GM18520 (cell line): ENCODE results near the gene MXRA8.
"Not testable (repeated sequence)": the region's sequence is repeated elsewhere in the genome, so short reads cannot be mapped to it uniquely, and the experiment has no call there.

Experiments
- ATAC-seq: cut with Tn5 transposase; IDR thresholded peaks from one replicate; pipeline ENCODE4 v1.9.1; 2021; ENCODE audit not compliant: unreplicated experiment

MXRA8 gene, protein sequence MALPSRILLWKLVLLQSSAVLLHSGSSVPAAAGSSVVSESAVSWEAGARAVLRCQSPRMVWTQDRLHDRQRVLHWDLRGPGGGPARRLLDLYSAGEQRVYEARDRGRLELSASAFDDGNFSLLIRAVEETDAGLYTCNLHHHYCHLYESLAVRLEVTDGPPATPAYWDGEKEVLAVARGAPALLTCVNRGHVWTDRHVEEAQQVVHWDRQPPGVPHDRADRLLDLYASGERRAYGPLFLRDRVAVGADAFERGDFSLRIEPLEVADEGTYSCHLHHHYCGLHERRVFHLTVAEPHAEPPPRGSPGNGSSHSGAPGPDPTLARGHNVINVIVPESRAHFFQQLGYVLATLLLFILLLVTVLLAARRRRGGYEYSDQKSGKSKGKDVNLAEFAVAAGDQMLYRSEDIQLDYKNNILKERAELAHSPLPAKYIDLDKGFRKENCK

GRCh38 chr1:1358433-1359271 is at the start of gene MXRA8:
TSS of gene MXRA8 (minus strand) at chr1:1358555. CDS start at chr1:1358504, 51 bp downstream.
- no peak for ATAC-seq

DNA sequence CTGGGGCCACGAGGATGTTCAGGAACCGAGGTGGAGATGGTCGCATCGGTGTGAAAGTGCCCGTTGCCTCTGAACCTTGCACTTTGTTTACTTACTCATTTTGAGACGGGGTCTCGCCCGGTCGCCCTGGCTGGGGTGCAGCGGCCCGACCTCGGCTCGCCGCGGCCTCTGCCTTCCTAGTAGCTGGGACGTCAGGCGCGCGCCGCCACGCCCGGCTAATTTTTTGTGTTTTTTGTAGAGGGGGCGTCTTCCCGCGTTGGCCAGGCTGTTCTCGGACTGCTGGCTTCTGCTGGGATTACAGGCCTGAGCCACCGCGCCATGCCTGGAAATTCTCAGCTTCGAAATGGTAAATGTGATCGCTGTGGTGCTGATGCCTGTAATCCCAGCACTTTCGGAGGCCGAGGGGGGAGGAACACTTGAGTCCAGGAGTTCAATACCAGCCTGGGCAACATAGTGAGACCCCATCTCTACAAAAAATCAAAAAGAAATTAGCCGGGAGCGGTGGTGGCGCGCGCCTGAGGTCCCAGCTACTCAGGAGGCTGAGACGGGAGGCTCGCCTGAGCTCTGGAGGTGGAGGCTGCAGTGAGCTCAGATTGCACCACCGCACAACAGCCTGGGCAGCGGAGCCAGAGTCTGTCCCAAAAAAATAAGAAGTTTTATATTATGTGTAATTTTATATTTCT is 49.4 kb upstream of the MXRA8 start:
- no peak for ATAC-seq

DNA sequence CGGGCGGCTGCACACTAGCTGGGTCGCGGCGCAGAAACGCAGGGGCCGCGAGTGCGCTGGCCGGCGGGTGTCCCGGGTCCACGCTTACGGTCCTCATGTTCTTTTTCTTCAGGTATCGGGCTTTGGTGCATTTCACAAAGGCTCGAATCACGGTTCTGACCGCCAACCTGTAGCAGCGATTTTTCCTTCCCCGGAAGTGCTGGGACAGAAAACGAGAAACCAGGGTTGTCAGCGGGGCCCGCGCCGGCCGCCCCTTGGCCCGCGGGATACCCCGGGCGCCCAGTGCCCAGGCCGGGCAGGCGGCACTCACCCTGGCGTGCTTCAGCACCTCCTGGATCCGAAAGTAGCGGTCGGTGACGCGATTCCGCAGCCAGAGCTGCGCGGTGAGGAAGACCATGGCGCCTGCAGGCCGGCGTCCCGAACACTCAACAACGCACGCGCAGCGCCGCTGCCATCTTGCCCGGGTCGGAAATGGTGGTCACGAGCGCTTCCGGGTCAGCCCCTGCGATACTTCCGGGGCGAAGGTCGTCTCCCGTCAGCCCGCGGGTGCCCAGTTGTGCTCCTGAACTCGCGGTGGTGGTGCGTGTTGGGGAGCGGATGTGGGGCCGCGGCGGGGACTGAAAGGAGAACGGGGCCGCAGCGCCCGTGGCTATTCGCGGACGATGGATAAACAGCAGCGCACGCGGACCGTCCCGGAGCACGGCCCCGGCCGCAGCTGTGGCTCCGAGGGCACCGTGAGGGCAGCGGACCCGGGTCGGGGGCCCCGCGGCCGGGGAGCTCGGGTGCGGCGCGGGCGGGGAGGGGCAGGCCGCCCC is 48.7 kb upstream of the MXRA8 start, which contains the start of gene MRPL20:
MRPL20 (minus strand) TSS at position 473 of the 815 bp plus-strand sequence; CDS start at position 397, 76 bp downstream.
- ATAC-seq = peak; percentile 81

DNA sequence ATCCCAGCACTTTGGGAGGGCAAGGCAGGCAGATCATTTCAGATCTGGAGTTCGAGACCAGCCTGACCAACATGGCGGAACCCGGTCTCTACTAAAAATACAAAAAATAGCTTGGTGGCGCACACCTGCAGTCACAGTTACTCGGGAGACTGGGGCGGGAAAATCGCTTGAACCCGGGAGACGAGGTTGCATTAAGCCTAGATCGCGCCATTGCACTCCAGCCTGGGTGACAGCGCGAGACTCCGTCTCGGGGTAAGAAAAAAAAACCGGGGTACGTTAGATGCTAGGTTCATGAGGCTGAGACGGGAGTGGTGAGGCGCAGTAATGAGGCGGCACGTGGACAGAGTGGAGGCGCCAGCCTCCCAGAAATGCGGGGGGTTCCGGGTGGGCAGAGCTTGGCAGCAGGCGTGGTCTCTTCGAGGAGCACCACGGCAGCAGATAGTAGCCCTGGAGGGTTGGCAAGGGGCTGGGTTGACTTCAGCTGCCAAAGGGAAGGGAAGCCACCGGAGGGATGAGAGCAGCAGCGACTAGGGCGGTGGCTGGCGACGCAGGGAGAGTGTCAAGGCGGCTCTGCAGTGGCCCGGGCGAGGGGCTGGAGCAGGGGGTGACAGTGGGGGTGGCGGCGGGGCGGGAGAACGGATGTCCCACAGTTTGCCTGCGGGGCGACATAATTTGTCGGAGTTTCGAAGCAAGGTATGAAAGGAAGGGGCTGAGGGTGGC is 47.9 kb upstream of the MXRA8 start:
- no peak for ATAC-seq

- ATAC-seq = no peak
Measured at GRCh38 chr1:1403653-1404052, 45.3 kb upstream of the MXRA8 start.

GRCh38 chr1:1402901-1403392 is 44.6 kb upstream of the MXRA8 start:
- not testable (repeated sequence) for ATAC-seq

DNA sequence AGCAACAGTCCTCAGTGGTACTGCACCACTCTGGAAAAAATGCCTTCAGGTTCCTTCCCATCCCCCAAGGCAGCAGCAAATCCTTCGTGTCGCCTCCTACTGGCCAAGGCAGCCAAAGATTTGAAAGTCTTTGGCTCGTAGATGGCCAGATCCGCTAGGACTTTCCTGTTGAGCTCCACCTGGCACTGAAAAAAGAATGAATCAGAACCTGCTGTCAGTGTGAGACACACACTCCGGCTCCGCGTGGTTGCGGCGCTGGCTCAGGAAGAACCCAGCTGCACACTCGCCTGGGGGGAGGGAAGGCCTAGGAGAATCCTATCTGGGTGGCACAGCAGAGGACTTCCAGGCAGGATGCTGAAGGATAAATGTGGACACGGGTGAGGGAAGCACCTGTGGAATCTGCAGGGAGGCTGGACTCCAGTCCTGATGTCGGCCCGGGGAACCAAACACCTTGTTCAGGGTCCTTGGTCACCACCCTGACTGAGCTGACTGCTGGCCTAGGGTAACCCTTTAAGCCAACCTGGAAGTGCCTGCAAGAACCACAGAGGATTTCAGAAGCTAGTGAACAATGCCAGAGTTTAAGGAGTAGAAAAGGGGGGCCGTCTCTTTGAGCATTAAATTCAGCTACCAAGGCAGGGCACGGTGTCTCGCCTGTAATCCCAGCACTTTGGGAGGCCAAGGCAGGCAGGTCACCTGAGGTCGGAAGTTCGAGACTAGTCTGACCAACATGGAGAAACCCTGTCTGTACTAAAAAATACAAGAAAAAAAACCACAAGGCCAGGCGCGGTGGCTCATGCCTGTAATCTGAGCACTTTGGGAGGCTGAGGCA is 43.9 kb upstream of the MXRA8 start:
- no peak for ATAC-seq

DNA sequence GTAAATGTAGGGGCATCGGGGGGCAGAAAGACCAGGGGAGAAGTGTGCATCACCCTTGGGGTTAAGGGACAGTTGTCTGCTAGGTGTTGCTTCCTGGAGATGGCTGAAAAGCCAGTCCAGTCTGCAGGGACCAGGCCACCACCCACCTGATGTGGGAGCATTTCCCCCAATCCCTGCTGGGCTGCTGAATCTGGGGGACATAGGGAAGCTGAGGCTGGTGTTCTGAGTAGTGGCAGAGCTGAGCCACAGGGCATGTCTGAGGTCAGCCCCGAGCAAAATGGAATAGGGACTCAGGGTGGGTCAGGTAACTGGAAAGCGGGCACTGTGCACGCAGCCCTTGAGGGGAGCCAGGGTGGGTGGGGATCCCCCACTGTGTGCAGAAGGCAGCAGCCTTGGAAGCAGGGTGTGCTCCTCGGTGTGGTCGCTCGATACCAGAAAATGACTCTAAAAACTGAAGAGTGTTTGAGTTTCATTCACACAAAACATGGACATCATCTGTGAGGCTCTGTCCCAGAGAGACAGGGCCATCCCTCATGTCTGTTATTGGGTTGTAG is 43.2 kb upstream of the MXRA8 start:
- ATAC-seq = no peak

- ATAC-seq = no peak
Measured at GRCh38 chr1:1400576-1401456, 42.5 kb upstream of the MXRA8 start.

DNA sequence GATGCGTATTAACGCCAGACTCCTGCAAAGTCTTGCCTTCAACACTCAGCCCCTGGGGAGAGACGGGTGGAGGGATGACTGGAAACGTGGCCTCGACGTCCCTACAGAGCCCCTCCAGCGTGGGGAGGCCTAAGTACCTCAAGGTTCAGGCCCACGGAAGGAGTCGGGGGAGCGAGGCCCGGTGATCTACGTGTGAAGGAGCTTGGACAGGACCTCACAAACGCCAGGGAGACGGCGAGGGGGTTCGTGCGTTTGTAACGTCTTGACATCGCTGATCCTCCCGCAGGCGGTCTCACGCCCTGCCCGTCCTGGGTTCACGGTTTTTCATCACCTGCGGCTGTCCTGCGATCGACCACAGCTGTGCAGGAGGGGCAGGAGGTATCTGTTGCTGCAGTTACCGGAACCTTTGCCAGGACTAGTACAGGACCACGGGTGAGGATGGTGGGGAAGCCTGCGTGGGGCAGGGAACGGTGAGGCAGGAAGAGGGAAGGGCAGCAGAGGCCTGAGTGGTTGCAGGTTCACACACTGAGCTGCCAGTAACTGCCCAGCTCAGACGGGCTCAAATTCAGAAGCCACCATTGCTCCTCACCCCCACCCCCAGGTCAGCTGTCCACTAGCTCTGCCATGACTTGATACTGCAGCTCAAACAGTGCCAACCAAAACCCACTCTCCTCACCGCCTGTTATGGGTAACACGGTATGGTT is 41.7 kb upstream of the MXRA8 start:
- no peak for ATAC-seq

GRCh38 chr1:1399187-1399871 is 41.0 kb upstream of the MXRA8 start, which contains the start of gene CCNL2:
TSS of gene CCNL2 (minus strand) at chr1:1399335. CDS start at chr1:1399306, 29 bp downstream.
- ATAC-seq = peak; percentile 94

- peak; percentile 9 for ATAC-seq
Measured at GRCh38 chr1:1398677-1399186, 40.4 kb upstream of the MXRA8 start.

- ATAC-seq = no peak
Measured at GRCh38 chr1:1397839-1398523, 39.6 kb upstream of the MXRA8 start.

DNA sequence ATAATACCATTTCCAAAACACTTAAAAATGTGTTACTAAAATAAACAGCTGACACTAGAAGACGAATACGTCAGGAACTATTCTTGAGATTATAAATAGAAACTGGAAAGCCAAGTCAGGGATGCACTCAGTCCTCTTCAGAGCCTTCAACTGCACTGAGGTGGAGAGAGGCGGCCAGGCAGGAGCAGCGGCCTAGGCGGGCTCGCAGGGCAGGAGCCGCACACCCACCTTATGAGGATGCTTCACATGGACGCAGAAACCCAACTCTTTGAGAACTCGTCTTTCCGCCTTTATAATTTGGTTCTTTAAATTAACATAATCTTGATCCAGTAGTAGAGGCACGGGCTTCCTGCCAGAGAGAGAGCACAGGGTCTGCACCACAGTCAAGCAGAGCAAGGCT is 36.8 kb upstream of the MXRA8 start:
- ATAC-seq = no peak

- no peak for ATAC-seq
Measured at GRCh38 chr1:1394116-1394515, 35.8 kb upstream of the MXRA8 start.
